Measurements from ENCODE around the gene ZNF57. TPM values are rescaled to one million over a fixed set of nuclear protein-coding genes. Genes with fewer than 3 reads are reported as not detected.

Gene ZNF57
- total and polyA plus RNA-seq, 2 experiments from 2014 or later: 2.1 to 5.4 TPM

- H3K27ac ChIP-seq: no peak overlapping the region
- H3K4me3 ChIP-seq: no peak overlapping the region
- H3K36me3 ChIP-seq: no peaks in the 10 kb centered on the region
- H3K9me3 ChIP-seq (ENCODE audit: low read depth): no peaks in the 10 kb centered on the region
- H3K4me1 ChIP-seq (ENCODE audit: low read depth): peaks cover 4% of the 10 kb centered on the region
- H3K27me3 ChIP-seq: no peaks in the 10 kb centered on the region
- no peak for DNase-seq (ENCODE audit: low read depth in 1 of 2, low spot score in 1 of 2)
- TF ChIP-seq CTCF (IDR thresholded peaks at IDR 0.05; ENCODE audit: low read depth, low read length): no peak
These were observed 64.1 kb downstream of the ZNF57 start for GRCh38 chr19:2964874-2965273.

GRCh38 chr19:2967972-2968371 lies 67.2 kb downstream of the ZNF57 start:
- no peak for DNase-seq (ENCODE audit: low read depth in 1 of 2, low spot score in 1 of 2)
- H3K9me3 ChIP-seq (ENCODE audit: low read depth): no peaks in the 10 kb centered on the region
- no peaks in the 10 kb centered on the region for H3K27me3 ChIP-seq
- H3K27ac ChIP-seq: no peak overlapping the region
- no peak overlapping the region for H3K4me3 ChIP-seq
- no peak for TF ChIP-seq CTCF (IDR thresholded peaks at IDR 0.05; ENCODE audit: low read depth, low read length)
- no peaks in the 10 kb centered on the region for H3K36me3 ChIP-seq
- H3K4me1 ChIP-seq (ENCODE audit: low read depth): peaks cover 4% of the 10 kb centered on the region

Other genes with a start within 250 kb of the ZNF57 start
- 14.3 and 20.4 TPM in 2 replicates for gene GNG7, start 198.2 kb upstream of the ZNF57 start, total RNA-seq
- gene GNG7, start 198.2 kb upstream of the ZNF57 start, polyA plus RNA-seq: 24.8 and 34.4 TPM in 2 replicates
- 3.0 and 4.2 TPM in 2 replicates for gene DIRAS1, start 179.6 kb upstream of the ZNF57 start, total RNA-seq
- 3.1 and 3.3 TPM in 2 replicates for gene DIRAS1, start 179.6 kb upstream of the ZNF57 start, polyA plus RNA-seq
- 29.4 and 33.5 TPM in 2 replicates for gene SLC39A3, start 160.9 kb upstream of the ZNF57 start, total RNA-seq
- gene SLC39A3, start 160.9 kb upstream of the ZNF57 start, polyA plus RNA-seq: 36.6 and 46.0 TPM in 2 replicates
- 102 and 106 TPM in 2 replicates for gene SGTA, start 117.7 kb upstream of the ZNF57 start, total RNA-seq
- 135 and 137 TPM in 2 replicates for gene SGTA, start 117.7 kb upstream of the ZNF57 start, polyA plus RNA-seq
- gene THOP1, start 115.4 kb upstream of the ZNF57 start, total RNA-seq: 111 and 126 TPM in 2 replicates
- 73.9 and 81.3 TPM in 2 replicates for gene THOP1, start 115.4 kb upstream of the ZNF57 start, polyA plus RNA-seq
- 11.6 and 18.2 TPM in 2 replicates for gene ZNF554, start 81.1 kb upstream of the ZNF57 start, total RNA-seq
- 11.1 and 12.4 TPM in 2 replicates for gene ZNF554, start 81.1 kb upstream of the ZNF57 start, polyA plus RNA-seq
- gene ZNF555, start 59.5 kb upstream of the ZNF57 start, total RNA-seq: 8.7 and 9.5 TPM in 2 replicates
- 9.0 and 15.2 TPM in 2 replicates for gene ZNF555, start 59.5 kb upstream of the ZNF57 start, polyA plus RNA-seq
- 0.04 and 0.21 TPM in 2 replicates for gene ZNF556, start 33.6 kb upstream of the ZNF57 start, total RNA-seq
- 0.09 TPM in 1 of 2 replicates, not detected in the other for gene ZNF556, start 33.6 kb upstream of the ZNF57 start, polyA plus RNA-seq
- 4.4 and 4.7 TPM in 2 replicates for gene ZNF77, start 44.0 kb downstream of the ZNF57 start, total RNA-seq
- gene ZNF77, start 44.0 kb downstream of the ZNF57 start, polyA plus RNA-seq: 2.6 and 7.7 TPM in 2 replicates
- gene TLE6, start 76.6 kb downstream of the ZNF57 start, total RNA-seq: 30.3 and 35.4 TPM in 2 replicates
- 42.8 and 45.8 TPM in 2 replicates for gene TLE6, start 76.6 kb downstream of the ZNF57 start, polyA plus RNA-seq
- gene TLE2, start 128.4 kb downstream of the ZNF57 start, total RNA-seq: 71.1 and 95.9 TPM in 2 replicates
- 102 and 105 TPM in 2 replicates for gene TLE2, start 128.4 kb downstream of the ZNF57 start, polyA plus RNA-seq
- gene TLE5, start 161.6 kb downstream of the ZNF57 start, total RNA-seq: 612 and 690 TPM in 2 replicates
- gene TLE5, start 161.6 kb downstream of the ZNF57 start, polyA plus RNA-seq: 446 and 487 TPM in 2 replicates
- gene GNA11, start 193.4 kb downstream of the ZNF57 start, total RNA-seq: 36.5 and 47.5 TPM in 2 replicates
- 60.8 and 63.3 TPM in 2 replicates for gene GNA11, start 193.4 kb downstream of the ZNF57 start, polyA plus RNA-seq
- gene GNA15, start 235.1 kb downstream of the ZNF57 start, total RNA-seq: 0.12 TPM in 1 of 2 replicates, not detected in the other
- gene GNA15, start 235.1 kb downstream of the ZNF57 start, polyA plus RNA-seq: not detected in 2 replicates

All from cardiac muscle cell (in vitro differentiated cells and primary cell).